Measurements from ENCODE around the gene TBL3.
"Not testable (repeated sequence)": the region's sequence is repeated elsewhere in the genome, so short reads cannot be mapped to it uniquely, and the experiment has no call there.

Gene TBL3

DNA sequence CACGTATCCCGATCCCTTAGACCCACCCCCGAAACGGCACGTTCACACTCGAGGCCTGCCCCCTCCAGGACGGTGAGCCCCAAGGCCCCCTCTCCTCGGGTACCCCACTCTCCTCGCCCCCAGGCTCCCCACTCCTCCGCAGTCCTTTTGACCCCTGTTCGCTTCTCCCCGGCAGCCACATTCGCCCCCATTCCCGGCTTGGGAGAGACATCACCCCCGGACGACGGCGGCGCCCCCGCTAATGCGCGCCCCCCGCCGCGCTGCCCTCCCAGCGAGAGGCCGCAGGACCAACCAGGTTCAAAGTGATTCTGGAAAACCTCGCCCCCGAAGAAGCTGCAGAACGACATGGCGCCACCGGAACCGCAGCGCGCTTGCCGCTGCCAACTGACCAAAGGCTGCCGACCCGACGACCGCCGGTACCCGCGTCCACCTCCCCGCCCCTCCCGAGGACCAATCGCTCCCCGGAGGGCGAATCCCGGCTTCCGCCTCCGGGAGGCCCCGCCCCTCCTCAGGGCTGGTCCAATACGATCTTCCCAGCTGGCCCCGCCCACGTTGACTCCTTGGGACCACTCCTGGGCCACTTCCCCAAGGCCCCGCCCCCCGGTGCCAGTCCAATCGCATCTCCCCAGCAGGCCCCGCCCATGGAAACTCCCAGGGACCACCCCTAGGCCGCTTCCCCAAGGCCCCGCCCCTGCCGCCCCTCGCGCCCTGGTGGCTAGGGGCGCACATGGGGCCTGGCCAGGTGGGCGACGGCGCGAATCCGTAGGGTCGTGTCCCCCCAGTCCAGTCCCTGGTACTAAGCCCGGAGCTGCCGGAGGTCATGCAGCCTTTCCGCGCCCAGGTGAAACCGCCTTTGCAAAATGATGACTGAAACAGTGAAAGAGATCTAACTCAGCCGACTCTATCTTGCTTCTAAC is 28.8 kb upstream of the TBL3 start, which contains the start of gene MSRB1:
Gene MSRB1 (minus strand): TSS at position 390 of the 917 bp plus-strand sequence. CDS start 43 bp downstream, at position 347.
- DNase-seq (ENCODE audit: low spot score): peak; percentile 97

DNA sequence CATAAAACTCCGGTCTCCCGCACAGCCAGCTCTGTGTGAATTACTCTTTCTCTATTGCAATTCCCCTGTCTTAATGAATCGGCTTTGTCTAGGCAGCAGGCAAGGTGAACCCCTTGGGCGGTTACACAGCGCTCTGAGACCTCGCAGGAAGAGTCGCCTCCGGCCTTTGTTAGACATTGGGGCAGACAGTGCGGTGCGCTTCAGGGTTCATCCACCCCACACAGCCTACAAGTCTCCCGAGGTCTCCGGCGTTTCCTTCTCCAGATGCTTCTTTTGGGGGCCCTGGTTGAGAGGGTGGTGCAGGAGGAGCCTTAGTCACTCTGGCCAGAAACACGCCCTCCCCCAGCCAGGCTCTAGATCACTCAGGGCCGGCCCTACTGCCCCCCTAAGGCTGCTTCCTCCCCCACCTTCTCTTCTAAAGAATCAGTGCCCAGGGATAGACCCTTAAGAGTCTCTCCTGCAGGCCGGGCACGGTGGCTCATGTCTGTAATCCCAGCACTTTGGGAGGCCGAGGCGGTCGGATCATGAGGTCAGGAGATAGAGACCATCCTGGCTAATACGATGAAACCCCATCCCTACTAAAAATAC is 27.1 kb upstream of the TBL3 start:
- DNase-seq (ENCODE audit: low spot score): no peak

DNA sequence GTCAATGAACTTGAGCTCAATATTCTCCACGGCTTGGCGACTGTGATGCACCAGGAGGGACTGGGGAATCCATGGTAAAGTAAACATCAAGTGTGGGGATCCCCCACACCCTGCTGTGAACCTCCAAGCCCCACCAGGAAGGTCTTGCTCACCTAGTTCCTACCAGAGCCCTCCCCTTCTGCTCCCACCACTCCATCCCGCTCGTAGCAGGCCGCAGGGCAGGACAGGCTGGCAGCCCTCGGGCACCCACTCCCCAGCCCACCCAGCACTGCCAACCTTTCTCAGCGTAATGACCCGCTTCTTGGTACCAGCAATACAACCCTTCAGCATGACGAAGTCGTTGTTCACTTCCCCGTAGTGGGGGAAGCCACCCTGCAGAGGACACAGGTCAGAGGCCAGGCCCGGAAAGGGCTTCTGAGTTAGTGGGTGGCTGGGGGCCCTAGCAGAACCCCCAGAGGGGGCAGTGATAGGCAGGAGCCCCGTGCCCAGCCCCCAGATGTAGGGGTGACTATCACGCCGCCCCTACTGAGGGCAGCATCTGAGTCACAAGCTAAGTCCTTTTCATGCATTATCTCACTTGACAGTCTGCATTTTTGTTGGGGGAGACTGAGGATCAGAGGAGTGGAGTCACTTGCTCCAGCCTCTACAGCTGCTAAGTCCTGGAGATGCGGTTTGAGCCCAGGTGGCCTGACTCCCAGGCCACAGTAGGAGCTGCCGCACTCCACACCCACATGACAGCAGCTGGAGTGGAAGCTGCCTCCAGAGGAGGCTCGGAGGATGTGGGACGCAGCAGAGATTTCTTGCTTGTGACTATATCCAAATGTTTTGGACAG is 26.1 kb upstream of the TBL3 start:
- DNase-seq (ENCODE audit: low spot score): no peak

DNA sequence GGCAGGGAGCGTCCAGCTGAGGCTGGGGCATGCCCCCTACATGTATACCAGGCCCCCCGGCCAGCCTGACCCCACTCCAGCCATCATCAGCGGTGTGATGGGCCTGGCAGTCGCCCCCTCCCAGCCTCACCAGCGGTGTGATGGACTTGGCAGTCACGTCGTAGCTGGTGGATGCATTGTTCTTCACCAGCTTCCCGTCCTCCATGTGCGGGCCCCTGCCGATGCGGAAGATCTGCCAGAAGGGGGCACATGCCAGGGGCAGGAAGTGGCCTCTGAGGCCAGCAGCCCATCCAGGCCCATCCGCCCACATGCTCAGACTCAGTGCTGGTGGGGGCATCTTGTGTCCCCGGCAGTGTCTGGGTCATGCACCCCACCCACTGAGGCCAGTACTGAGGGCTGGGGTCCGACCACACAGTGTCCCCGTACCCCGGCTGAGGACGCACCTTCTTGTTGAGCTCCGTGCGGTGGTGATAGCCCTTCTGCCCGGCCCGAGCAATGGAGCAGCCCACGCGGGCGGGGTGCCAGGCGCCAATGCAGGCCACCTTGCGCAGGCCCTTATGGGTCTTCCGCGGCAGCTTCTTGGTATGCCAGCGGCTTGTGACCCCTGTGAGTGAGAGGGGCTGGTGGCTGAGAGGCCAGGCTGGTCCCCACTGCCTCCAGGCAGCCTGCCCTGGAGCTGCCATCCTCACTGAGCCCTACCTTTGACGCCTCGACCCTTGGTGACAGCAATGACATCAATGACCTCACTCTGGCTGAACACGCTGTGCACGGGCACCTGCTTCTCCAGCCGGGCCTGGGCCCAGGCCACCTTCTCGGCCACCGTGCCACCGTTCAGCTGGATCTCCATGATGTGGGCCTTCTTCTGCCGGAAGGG is 25.1 kb upstream of the TBL3 start:
- no peak for DNase-seq (ENCODE audit: low spot score)

DNA sequence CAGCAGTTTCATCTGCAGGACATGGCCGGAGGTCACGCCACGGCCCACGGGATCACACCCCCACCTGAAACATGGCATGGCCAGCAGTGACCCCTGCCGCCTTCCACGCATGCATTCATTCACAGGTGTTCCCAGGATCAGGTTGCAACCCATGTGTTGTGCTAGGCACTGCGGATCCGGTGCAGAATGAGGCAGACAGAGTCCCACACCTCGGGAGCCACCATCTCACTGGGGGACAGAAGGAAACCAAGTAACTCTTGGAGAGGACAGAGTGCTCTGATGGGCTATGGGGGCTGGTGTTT is 24.5 kb upstream of the TBL3 start:
- DNase-seq (ENCODE audit: low spot score): no peak

DNA sequence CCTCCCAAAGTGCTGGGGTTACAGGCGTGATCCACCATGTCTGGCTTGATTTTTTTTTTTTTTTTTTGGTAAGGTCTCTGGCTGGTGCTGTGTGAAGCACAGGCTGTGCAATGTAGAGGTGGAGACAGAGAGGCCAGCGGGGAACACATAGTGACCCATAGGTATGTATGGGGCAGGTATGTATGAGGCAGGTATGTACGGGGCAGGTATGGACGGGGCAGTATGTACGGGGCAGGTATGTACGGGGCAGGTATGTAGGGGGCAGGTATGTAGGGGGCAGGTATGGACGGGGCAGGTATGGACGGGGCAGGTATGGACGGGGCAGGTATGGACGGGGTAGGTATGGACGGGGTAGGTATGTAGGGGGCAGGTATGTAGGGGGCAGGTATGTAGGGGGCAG is 22.3 kb upstream of the TBL3 start:
- no peak for DNase-seq (ENCODE audit: low spot score)

DNA sequence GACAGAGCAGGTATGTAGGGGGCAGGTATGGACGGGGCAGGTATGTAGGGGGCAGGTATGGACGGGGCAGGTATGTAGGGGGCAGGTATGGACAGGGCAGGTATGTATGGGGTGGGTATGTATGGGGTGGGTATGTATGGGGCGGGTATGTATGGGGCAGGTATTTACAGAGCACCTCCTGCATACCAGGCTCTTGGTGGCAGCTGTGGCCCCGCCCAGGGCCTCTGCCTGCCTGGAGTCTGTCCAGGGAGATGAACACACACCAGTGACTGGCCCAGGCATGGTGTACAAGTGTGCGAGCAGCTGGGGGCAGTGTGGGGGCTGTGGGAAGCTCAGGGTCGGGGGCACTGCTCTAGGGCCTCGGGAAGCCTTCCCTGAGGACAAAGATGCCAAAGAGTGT is 21.8 kb upstream of the TBL3 start:
- no peak for DNase-seq (ENCODE audit: low spot score)

DNA sequence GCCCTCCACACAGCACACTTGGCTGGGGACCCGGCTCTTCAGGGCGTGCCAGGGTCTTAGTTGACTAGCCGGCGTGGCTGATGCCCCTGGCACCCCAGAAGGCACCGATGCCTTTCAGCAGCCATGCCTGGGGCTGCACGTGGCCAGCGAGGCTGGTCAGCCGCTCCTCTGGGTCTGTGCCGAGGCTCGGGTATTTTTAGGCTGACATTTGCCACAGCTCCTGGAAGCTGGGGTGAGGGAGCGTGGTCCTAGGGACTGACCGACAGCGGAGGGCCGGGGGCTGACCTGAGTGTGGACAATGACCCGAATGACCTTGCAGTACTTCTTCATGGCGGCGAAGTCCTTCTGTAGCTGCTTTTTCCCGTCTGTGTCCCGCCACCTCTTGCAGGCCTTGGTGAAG is 21.3 kb upstream of the TBL3 start:
- no peak for DNase-seq (ENCODE audit: low spot score)

DNA sequence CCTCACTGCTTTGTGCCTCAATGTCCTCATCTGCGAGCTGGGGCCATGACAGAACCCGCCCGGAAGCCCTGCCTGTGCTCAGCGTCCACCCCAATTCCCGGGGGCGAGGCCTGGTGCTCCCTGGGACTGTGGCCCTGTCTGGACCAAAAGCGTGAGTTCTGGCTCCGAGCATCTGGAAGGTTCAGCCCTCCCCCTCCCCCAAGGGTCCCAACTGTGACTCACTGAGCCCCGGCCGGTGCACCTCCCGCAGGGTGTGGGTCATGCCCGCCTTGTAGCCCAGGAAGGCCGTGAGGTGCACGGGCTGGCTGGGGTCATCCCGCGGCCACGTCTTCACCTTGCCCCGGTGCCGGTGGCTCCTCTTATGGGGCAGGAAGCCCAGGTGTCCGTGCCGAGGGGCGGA is 18.1 kb upstream of the TBL3 start:
- no peak for DNase-seq (ENCODE audit: low spot score)

DNA sequence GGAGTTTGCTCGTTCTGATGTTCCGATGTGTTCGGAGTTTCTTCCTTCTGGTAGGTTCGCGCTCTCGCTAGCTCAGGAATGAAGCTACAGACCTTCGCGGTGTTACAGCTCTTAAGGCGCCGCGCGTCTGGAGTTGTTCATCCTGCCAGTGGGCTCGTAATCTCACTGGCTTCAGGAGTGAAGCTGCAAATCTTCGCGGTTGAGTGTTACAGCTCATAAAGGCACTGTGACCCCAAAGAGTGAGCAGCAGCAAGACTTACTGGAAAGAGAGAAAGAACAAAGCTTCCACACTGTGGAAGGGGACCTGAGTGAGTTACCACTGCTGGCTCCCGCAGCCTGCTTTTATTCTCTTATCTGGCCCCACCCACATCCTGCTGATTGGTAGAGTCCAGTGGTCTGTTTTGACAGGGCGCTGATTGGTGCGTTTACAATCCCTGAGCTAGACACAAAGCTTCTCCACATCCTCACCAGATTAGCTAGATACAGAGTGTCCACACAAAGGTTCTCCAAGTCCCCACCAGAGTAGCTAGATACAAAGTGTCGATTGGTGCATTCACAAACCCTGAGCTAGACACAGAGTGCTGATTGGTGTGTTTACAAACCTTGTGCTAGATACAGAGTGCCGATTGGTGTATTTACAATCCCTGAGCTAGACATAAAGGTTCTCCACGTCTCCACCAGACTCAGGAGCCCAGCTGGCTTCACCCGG is 14.3 kb upstream of the TBL3 start:
- DNase-seq (ENCODE audit: low spot score): not testable (repeated sequence)

DNA sequence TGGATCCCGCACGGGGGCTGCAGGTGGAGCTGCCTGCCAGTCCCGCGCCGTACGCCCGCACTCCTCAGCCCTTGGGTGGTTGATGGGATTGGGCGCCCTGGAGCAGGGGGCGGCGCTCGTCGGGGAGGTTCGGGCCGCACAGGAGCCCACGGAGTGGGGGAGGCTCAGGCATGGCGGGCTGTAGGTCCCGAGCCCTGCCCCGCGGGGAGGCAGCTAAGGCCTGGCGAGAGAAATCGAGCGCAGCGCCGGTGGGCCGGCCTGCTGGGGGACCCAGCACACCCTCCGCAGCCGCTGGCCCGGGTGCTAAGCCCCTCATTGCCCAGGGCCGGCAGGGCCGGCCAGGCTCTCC is 13.7 kb upstream of the TBL3 start:
- not testable (repeated sequence) for DNase-seq (ENCODE audit: low spot score)

DNA sequence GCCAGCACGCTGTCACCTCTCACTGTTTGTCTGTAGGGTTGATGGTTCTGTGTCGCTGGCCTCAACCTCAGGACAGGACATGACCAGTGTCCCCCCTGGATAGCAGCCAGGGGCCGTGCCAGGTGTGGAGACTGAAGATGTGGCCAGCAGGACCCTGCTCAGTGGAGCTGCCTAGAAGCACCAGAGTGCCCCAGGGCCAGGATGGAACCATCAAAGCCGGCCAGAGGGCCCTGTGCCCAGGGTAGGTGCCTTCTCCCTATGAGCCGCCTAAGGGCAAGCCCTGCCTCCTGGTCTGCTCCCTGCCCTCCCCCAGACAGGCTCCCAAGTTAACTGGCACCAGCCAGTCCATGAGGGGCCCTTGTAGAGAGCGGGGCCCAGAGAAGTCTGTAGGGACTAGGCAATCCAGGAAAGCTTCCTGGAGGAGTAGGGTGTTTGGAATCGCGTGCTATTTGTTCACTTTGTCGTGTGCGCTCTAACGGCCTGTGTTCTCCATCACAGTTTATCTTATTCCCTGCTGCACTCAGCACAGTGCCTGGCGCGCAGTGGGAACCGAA is 13.1 kb upstream of the TBL3 start:
- no peak for DNase-seq (ENCODE audit: low spot score)

DNA sequence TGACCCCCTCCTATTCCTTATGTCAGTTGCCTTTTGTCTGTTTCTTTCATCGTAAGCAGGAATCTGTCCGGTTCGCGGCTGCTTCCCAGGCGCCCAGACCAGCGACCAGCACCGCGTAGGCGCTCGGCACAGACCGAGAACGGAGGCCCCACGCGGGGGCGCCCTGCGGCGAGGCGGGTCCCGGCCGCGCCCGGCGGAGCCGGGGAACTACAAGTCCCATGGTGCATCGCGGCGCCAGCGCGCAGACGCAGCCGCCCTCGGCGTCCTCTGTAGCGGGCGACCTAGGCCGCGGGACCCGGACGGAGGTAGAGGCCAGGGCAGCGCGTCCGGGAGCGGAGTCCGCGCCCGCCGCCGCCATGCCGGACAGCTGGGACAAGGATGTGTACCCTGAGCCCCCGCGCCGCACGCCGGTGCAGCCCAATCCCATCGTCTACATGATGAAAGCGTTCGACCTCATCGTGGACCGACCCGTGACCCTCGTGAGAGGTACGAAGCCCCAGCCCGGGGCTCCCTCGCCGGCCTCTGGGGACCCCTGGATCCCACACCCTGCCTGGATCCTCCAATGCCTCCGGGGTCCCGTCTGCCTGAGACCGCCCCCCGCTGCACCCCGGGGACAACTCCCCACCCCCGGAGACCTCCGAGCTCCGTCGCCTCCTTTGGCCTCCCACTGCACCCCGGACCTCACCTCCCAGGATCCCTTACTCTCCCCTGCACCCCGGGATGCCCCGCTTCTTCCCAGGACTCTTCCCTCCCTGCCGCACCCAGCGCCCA is 12.4 kb upstream of the TBL3 start, which contains the start of gene NDUFB10:
Gene NDUFB10 (plus strand): TSS at position 270 of the 771 bp plus-strand sequence. CDS start 87 bp downstream, at position 357.
- peak; percentile 89 for DNase-seq (ENCODE audit: low spot score)

DNA sequence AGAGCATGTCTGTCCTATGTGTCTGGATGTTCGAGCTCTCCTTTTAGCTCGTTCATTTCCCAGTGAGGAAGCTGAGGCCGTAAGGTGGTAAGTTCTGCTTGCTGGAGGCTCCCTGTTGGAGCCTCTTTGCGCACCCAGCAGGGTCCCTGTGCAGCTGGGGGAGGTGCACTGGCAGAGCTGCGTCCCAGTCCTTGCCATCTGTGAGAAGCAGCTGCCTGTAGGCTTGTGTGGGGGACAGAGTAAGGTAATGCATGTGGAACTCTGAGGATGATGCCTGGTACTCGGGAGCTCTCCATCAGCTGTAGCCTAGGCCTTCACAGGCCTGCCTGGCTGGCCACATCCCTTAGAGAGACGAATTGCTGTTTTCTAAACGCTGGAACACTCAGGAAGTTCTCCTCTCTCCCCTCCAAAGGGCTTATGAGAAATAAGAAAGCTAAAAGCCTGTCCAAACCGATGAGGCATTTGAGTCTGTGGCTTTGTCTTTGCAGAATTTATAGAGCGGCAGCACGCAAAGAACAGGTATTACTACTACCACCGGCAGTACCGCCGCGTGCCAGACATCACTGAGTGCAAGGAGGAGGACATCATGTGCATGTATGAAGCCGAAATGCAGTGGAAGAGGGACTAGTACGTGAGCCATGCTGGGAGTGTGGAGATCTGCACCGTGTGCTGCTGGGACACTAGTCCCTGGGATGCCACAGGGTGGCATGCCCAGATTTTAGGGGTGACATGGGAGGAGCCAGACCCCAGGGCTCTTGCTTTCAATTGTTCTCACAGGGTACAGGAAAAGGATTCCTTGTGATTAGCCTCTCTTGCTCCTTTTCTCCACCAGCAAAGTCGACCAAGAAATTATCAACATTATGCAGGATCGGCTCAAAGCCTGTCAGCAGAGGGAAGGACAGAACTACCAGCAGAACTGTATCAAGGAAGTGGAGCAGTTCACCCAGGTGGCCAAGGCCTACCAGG is 10.9 kb upstream of the TBL3 start:
- DNase-seq (ENCODE audit: low spot score): no peak

DNA sequence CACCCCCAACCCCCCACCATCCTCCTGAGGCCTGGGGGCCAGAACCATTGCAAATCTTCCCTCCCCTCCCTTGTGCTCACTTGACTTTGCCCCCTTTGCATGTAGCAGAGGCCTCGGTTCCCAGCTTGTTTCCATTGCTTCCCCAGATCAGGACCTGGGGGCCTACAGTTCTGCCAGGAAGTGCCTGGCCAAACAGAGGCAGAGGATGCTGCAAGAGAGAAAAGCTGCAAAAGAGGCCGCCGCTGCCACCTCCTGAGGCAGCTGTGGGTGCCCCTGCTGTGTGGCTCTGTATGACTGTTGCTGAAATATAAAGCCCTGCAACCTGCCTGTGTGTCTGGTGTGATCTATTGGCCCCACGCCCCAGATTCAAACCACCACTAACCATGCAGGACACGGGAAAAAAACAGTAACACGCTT is 10.2 kb upstream of the TBL3 start:
- DNase-seq (ENCODE audit: low spot score): no peak

DNA sequence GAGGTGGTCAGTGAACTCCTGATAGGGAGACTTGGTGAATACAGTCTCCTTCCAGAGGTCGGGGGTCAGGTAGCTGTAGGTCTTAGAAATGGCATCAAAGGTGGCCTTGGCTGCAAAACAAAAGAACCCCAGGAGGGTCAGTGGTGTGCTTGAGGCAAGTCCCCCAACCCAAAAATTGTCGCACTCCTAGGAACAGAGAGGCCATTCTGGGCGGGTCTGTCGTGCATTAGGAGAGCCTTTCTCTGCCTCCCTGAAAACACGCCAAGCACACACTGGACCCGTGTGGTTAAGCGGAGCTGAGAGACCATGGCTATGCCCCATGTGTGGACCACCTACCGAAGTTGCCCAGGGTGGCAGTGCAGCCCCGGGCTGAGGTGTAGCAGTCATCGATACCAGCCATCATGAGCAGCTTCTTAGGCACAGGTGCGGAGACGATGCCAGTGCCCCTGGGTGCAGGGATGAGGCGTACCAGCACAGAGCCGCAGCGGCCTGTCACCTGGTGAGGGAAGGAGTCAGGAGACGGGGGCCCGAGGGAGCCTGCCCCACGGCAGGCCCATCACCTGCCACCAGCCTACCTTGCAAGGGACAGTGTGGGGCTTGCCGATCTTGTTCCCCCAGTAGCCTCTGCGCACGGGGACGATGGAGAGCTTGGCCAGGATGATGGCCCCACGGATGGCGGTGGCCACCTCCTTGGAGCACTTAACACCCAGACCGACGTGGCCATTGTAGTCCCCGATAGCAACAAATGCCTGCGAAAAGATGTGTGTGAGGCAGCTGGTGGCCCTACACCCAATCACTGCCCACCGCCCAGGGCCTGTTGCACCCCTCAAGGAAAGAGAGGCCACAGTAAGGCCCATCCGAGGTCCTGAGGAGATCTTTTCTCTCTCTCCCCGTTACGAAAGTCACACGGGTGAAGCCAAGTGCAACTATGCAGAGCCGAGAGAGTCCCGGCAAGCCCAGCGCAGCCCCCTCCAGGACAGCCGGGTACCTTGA is 9.4 kb upstream of the TBL3 start:
- not testable (repeated sequence) for DNase-seq (ENCODE audit: low spot score)

DNA sequence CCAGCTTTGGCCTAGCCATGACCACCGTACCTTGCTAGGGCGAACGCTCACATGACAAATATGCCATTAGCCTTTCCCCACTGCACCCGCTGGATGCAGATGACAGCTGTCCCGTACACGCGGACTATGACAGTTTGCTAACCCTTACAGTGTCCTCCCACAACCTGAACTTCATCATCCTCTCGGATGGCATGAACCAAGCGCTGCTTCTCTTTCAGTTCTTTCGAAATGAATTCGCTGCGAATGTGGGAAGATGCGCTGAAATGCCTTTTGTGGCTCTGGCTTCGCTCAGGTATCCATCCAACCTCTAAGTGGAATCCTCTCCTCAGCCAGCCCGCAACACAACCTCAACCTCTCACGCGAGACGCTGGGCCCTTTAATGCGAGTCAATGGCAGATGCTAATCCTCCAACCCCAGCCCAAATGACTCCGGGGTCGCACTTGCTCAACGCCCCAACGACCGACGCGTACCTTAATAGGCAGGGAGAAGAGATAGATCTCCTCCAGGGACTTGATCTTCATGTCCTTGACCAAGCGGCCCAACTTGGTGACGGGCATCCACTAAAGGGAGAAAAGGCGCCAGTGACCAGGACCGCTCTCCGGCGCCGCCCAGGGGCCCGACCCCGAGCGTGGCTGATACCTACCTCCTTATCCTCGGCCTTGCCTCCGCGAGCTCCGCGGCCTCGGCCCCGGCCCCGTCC is 7.9 kb upstream of the TBL3 start:
- no peak for DNase-seq (ENCODE audit: low spot score)
